ENCODE measurements around the gene C2CD4D.
"Not testable (repeated sequence)": the region's sequence is repeated elsewhere in the genome, so short reads cannot be mapped to it uniquely, and the experiment has no call there.

The C2CD4D gene

DNA sequence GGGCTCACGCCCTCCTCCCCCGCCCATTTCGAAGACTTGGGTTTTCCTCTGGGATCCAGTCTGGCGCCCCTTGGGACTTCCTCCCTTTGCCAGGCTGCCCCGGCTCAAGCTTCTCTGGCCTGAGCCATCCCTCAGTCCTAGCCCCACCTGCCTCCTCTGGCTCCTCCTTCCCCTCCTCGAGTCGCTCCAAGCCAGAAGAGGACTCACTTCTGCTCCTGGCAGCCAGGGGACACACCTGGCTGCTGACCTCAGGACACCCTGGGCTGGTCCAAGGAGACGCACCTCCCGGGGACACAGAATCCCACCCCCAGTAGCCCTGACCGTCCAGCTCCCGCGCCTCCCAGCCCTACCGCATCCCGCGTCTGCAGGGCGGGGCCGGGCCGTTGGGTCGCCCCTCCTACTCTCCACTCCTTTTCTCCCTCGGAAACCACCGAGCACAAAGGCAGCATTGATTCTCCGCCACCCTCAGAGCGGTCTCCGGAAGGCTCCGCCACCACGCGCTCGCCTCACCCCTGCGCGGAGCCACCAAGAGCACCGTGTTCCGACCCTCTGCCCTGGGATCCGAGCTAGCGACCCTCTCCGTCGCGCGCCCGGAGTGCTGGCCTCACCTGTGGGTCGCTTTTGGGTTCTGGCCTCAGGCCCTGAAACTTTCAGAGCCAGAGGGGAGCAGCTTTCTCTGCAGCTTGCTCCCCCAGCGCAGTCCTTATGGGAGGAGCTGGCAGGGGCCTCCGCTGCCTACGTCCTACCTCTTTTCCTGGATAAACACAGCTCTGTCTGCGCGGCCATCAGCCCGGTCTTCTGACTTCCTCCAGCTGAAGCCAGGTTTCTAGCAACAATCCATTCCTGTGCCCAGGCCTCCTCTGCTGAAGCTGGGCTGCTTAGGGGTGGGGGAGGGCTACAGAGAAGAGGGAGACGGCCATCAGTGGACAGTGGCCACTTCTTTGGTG is at the start of gene C2CD4D:
Gene C2CD4D, minus strand, starts transcription at position 364 of the 947 bp plus-strand sequence. CDS start 831 bp downstream, outside the sequence.
- peak; percentile 89 for DNase-seq

DNA sequence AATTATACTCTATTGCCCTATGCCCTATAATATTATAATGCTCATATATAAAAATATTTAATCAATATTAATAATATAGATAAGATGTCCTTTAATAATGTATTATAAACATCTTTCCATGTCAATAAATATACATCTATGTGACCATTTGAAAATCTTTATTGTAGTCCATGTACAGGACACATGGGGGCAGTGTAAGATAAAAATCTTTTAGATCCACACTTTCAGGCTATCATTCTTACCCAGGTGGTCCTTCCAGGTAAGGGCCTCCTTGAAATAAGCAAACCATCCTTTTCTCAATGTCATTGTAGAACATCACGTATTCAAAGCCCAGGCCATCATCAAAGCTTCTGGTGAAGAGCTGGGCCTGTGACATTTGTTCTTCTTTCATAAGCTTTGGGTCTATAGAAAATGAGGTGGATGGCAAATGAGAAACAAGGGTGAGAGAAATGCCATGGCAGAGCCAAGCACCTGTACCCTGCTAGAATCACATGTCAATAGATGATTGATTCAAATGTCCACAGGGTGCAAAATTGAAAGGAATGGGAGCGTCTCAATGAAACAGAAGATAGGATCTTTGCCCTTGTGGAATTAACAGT is 49.5 kb upstream of the C2CD4D start:
- DNase-seq: peak; percentile 14

DNA sequence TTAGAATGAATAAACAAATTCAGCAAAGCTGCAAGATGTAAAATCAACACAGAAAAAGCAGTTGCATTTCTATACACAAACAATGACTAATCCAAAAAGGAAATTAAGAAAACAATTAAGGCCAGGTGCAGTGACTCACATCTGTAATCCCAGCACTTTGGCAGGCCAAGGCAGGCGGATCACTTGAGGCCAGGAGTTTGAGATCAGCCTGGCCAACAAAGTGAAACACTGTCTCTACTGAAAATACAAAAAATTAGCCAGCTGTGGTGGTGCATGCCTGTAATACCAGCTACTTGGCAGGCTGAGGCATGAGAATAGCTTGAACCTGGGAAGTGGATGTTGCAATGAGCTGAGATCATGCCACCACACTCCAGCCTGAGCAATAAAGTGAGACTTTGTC is 47.4 kb upstream of the C2CD4D start:
- no peak for DNase-seq

DNA sequence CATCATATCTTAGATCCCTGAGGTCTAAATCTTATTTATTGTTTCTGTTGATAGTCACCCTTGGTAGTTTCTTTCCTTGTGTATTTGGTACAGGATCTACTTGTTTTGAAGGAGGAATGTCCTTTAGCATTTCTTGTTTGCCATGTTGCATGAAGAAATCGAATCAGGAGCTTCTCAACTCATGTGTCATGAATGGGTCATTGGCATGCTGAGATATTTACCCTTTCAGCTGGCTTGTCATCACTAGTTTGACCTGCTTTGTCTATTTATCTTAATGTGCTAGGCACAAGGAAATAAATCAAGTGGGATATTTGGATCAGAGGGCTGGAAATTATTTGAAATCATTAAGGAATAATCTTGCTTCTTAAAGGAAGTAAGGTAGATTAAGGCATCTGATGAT is 45.9 kb upstream of the C2CD4D start:
- no peak for DNase-seq

DNA sequence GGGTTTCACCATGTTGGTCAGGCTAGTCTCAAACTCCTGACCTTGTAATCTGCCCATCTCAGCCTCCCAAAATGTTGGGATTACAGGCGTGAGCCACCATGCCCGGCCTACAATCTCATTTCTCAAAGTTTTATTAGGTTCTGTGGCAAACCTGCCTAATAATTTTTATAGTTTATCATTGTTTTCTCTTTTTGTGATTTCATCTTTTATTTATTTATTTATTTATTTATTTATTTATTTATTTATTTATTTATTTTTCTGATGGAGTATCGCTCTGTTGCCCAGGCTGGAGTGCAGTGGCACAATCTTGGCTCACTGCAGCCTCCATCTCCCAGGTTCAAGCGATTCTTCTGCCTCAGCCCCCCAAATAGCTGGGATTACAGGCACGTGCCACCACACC is 45.3 kb upstream of the C2CD4D start:
- not testable (repeated sequence) for DNase-seq

DNA sequence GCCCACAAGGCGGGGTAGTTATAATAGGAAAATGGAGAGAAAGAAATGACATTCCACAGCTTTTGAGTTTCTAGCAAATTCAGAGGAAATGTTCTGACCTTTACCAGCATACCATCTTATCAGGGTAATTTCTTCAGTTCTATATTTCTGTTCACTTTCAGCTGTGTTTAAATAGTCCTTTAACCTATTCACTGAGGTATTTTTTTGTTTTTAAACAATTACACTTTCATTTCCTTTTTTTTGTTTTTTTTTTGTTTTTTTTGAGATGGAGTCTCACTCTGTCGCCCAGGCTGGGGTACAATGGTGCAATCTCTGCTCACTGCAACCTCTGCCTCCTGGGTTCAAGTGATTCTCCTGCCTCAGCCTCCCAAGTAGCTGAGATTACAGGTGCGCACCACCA is 44.8 kb upstream of the C2CD4D start:
- DNase-seq: not testable (repeated sequence)

DNA sequence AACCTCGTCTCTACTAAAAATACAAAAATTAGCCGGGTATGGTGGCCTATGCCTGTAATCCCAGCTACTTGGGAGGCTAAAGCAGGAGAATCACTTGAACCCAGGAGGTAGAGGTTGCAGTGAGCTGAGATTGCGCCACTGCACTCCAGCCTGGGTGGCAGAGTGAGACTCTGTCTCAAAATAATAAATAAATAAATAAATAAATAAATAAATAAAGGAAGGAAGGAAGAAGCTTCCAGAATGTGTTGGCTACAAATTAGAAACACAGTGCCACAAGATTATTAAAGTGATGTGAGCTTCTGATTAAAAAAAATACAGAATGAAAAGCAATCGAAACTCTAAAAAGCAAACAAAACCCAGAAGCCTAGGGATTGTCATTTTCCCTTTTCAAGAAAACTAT is 44.3 kb upstream of the C2CD4D start:
- DNase-seq: not testable (repeated sequence)

DNA sequence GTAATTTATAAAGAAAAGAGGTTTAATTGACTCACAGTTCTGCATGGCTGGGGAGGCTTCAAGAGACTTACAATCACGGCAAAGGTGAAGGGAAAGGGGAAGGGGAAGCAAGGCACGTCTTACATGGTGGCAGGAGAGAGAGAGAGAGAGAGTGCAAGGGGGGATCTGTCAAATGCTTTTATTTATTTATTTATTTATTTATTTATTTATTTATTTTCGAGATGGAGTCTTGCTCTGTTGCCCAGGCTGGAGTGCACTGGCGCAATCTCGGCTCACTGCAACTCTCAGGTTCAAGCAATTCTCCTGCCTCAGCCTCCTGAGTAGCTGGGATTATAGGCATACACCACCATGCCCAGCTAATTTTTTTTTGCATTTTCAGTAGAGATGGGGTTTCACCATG is 43.3 kb upstream of the C2CD4D start:
- DNase-seq: not testable (repeated sequence)

DNA sequence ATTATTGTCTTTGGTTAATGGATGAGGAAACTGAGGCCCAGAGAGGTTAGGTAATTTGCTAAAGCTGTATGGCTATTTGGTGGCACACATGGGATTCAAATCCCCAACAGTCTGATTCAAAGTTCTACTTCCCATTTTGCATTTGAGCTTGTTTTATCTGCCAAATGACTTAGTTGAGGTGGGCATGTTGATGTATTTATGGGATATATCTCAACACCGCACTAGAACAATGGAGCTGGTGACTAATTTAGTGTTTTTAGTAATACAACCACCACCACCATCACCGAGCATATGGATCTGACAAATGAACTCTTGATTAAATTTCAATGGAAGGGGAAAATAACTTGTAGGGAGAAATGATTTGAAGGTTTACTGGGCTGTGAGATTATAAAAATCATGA is 42.8 kb upstream of the C2CD4D start:
- no peak for DNase-seq

DNA sequence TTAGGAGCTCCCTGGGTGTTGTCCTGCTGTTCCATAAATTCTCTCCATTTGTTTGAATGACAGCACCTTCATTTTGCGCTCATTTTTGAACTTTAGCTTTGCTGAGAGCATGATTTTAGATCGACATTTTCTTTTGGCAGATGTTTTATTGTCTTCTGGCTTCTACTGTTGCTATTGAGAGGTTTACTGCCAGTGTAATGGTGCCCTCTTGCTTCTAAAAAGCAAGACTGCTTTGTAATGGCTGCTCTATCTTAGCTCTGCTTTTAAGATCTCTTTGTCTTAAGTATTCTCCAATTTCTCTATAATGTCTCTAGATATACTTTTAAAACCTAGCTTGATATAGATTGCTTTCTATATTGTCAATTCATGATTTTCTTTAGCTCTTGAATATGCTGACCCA is 41.9 kb upstream of the C2CD4D start:
- DNase-seq: no peak

DNA sequence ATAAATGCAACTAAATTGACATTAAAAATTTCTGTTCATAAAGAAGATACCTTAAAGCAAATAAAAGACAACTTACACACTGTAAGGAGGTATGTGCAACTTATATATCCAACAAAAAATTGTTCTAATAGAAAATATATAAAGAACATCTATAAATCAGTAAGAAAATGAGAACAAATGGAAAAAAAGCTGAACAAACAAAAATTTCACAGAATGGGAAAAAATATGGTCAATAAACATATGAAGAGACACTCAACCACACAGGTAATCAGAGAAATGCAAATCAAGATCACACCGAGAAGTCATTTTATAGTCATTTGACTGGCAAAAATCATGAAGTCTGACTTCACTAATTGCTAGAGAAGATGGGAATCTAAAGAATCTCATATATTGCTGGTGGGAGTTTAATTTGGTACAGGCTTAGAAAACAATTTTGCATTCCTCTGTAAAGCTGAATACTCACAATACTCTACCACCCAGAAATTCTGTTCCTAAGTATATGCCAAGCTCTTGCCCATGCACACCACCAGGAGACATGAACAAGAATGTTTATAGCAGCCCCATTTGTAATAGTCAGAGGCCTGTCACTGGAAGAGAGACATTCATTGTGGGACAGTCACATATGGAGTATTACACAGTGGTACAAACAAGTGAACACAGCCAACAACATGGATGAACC is 35.9 kb upstream of the C2CD4D start:
- no peak for DNase-seq

DNA sequence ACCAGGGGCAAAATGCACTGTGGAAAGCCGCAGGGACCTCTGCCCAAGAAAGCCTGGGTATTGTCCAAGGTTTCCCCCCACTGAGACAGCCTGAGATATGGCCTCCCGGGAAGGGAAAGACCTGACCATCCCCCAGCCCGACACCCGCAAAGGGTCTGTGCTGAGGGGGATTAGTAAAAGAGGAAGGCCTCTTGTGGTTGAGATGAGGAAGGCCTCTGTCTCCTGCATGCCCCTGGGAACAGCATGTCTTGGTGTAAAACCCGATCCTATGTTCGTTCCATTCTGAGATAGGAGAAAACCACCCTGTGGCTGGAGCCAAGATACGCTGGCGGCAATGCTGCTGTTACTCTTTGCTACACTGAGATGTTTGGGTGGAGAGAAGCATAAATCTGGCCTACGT is 33.2 kb upstream of the C2CD4D start:
- not testable (repeated sequence) for DNase-seq

DNA sequence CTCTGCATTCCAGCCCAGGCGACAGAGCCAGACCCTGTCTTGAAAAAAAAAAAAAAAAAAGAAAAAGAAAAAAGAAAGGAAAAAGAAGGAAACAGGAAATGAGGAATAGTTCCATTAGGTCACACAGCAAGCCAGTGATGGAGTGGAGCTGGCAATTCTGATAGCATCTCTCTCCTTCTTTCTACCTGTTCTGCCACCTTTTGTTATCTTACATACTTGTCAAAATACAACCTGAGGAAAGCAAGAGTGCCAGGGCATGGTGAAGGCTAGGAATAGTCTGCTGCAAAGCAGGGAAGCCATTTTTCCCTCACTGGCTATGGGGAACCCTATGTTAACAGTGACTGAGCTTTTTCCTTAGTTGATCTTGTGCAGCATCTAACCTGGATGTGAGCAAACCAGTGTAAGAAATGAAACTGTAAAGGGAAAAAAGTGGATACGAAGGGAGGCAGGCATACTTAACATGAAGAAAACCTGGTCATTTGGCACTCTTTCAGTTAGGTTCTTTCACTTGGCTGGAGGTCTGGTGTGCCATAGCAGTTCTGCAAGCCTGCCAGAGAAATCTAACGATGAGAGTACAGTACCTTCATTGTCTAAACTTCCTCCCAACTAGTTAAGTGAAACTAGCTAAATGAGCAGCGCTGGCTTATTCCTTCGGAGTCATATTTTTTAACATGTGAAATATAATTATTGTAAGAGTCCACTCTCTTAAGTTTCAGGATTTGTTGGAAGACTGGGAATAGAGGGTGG is 31.8 kb upstream of the C2CD4D start:
- no peak for DNase-seq

DNA sequence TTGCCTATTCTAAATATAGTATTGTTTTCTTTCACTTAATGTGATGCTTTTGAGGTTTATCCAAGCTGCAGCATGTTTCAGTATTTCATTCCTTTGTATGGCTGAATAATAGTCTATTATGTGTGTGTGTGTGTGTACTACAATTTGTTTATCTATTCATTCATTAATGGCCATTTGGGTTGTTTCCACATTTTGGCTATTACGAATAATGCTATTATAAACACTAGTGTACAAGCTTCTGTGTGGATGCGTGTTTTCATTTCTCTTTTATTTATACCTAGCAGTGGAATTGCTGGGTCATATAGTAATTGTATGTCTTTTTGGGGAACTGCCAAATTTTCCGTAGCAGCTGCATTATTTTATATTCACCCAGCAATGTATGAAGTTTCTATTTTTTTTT is 28.9 kb upstream of the C2CD4D start:
- DNase-seq: no peak

DNA sequence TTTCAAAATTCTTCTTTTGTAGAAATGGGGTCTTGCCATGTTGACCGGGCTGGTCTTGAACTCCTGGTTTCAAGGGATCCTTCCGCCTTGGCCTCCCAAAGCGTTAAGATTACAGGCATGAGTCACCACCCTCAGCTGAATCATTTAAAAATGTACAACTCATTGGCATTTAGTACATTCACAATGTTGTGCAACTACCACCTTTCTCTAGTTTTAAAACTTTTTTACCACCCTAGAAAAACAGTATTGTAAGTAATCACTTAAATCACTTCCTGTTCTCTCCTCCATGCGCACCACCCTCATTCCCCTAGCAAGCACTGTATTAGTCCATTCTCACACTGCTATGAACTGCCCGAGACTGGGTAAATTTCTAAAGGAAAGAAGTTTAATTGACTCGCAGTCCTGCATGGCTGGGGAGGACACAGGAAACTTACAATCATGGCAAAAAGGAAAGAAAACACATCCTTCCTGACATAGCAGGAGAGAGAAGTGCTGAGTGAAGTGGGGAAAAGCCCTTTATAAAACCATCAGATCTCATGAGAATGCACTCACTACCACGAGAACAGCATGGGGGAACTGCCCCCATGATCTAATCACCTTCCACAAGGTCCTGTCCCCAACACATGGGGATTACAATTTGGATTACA is 28.3 kb upstream of the C2CD4D start:
- no peak for DNase-seq

DNA sequence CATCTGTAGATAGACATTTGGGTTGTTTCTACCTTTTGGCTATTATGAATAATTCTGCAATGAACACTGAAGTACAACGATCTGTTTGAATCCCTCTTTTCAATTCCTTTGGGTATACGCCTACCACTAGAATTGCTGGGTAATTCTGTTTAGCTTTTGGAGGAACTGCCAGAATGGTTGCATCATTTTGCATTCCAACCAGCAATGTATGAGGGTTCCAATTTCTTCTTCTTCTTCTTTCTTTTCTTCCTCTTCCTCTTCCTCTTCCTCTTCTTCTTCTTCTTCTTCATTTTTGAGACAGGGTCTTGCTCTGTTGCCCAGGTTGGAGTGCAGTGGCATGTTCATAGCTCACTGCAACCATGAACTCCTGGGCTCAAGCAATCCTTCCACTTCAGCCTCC is 27.7 kb upstream of the C2CD4D start:
- DNase-seq: no peak

DNA sequence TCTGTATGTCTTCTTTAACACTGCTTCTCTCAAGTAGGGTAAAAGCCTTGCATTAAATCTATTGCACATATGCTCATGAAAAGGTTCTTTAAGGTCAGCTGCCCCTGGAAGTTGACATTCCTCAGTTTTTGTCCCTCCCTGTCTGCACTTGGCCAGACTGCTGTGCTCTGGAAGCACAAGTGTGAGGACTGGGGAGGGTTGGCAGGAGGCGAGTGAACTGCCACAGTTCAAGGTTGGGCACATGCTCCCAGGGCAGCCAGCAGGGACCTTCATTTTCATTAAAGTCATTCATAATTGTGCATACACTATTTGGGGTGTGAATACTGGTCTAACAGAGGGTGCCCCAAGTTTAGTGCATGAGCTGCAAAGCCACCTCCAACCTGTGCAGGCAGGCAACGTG is 24.8 kb upstream of the C2CD4D start:
- no peak for DNase-seq

DNA sequence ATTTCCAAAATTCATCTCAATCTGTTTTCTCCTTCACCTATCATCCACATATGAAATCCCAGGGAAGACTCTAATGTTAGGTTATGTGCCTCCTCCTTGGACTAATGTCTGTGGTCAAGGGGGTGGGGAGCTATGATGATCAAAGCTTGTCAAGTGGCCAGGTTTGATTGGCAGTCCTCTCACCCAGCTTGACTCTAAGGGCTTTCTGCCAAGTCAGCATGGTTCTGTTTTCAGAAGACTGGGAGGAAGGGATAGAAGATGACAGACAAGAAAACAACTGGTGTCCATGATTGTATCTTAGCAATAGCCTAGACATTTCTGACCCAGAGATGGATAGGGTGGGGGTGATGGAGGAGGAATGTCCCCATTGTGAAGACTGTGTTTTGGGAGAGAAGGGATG is 23.0 kb upstream of the C2CD4D start:
- no peak for DNase-seq

DNA sequence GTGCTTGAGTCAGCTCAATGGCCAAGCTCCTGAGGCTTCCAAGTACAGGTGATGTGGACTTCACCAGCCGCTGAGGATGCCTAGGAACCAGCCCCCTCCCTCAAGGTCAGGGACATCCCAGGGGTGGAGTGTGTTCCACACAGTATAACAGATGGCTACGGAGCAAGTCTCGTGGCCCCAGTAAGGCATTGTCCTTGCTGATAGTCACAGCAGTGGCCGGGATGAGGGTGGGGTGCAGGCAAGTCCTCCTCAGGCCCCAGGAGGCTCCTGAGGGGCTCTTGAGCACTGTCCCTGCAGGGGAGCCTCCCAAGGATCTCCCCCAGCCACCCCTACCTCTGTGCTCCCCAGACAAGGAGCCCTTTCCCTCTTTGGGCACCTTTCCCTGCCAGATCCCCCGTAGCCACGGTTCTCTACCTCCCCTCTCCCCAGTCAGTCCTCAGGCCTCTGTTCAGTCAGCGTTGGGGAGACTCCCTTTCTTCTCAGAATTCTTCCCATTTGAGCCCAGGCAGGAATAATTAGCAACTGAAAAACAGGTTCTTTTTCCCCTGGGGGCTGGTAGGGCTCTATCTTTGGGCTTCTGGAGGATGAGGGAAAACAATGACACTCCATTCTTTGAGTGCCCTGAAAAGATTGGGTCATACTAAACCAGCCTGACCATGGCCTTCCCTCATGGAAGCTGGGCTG is 21.0 kb upstream of the C2CD4D start:
- no peak for DNase-seq

DNA sequence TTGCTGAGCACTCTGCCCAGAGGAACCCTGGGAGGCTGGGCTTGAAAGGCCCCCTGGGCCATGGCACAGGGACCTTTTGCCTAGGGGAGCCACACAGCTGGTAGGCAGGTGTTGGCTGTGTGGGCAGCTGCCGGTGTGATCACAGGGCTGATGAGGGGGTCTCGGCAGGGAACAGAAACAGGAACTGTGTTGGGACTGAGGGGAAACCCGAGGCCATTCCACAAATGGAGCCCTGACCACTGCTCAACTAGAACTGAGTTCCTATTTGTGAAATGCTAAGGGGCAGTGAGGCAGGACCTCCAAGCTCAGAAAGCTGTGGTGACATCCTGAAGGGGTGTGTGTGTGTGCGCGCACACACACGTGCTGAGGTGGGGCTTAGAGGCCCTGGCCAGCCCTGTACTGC is 20.3 kb upstream of the C2CD4D start:
- DNase-seq: no peak

DNA sequence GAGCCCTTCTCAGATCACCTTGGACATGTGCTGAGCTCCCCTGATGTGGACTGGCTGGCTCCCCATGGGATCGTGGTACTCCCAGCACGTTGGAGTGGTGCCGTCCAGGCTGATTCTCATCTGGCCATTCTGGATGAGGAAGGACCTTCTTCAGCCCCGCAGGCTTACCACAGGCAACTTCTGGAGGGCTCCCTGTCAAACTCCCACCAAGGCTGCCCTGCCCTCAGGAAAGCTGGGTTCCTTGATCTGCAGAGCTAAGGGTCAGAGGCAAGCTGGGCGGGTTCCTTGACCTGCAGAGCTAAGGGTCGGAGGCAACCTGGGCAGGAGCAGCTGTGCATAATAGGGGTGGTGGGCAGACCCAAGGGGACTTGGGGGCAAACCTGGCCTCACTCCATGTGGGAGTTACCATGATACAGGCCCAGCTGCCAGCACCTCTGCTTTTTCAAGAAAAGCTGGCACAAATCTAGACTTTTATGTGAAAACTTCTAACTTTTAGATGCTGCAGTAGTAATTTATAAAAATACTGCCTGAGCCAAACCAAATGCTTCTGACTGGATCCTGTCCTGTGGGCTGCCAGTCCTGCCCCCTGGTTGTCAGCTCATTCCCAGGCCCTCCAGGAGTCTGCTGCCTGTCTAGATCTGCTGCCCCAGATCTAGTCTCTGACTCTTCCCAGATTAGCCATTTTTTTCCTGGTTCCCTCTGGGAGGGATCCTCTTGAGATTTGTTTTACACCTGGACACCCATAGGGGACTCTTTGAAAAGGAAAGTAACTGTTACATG is 19.5 kb upstream of the C2CD4D start:
- no peak for DNase-seq
